Osteocyte (in vitro differentiated cells): ENCODE data around the gene PROKR1. TPM values are rescaled to one million over a fixed set of nuclear protein-coding genes. Genes with fewer than 3 reads are reported as not detected.

Experiments
- DNase-seq: peaks from one replicate; pipeline ENCODE4 v3.0.0; 2021; ENCODE audit warnings: mixed read lengths; ENCODE audit not compliant: unreplicated experiment; ENCODE audit errors: extremely low spot score
- H3K27ac Mint-ChIP-seq: one replicate; pipeline ENCODE4 v1.8.0; 2021; ENCODE audit warnings: mild to moderate bottlenecking, mixed read lengths; ENCODE audit not compliant: unreplicated experiment
- H3K27me3 Mint-ChIP-seq: one replicate; pipeline ENCODE4 v1.8.0; 2021; ENCODE audit warnings: mixed read lengths; ENCODE audit not compliant: unreplicated experiment
- H3K36me3 Mint-ChIP-seq: one replicate; pipeline ENCODE4 v1.8.0; 2021; ENCODE audit warnings: mixed read lengths; ENCODE audit not compliant: unreplicated experiment
- H3K4me1 Mint-ChIP-seq: one replicate; pipeline ENCODE4 v1.8.0; 2021; ENCODE audit warnings: mixed read lengths; ENCODE audit not compliant: unreplicated experiment
- H3K4me3 Mint-ChIP-seq: one replicate; pipeline ENCODE4 v1.8.0; 2021; ENCODE audit warnings: mild to moderate bottlenecking, moderate library complexity, mixed read lengths; ENCODE audit not compliant: unreplicated experiment
- H3K9me3 Mint-ChIP-seq: one replicate; pipeline ENCODE4 v1.8.0; 2021; ENCODE audit warnings: mixed read lengths; ENCODE audit not compliant: unreplicated experiment
- CTCF ChIP-seq: fragments of 200-600 bp; sonication (generic); IDR thresholded peaks from 2 replicates; pipeline ENCODE4 v1.5.0; 2021; ENCODE audit warnings: antibody characterized with exemption, mild to moderate bottlenecking, moderate library complexity
- total RNA-seq: library from RNA; stranded (reverse); gene quantifications from 2 replicates; pipeline ENCODE4 v1.2.1, GENCODE V29; 2021

PROKR1 gene
- total RNA-seq, 1 donor from 2014 or later, result not detected

- Mint-ChIP-seq H3K36me3 (peaks cover 3% of the 10 kb centered on the region), H3K27me3 (peaks cover 13% of the 10 kb centered on the region)
These were observed 39.3 kb upstream of the PROKR1 start for GRCh38 chr2:68604077-68604476.

GRCh38 chr2:68605939-68606338 is 37.4 kb upstream of the PROKR1 start:
- Mint-ChIP-seq H3K9me3 (peaks cover 43% of the 10 kb centered on the region), H3K36me3 (peaks cover 3% of the 10 kb centered on the region), H3K4me3 (no peak overlapping the region), H3K27me3 (peaks cover 14% of the 10 kb centered on the region), H3K27ac (no peak overlapping the region), H3K4me1 (no peaks in the 10 kb centered on the region)
- DNase-seq, result no peak
- TF ChIP-seq CTCF, result no peak

More at GRCh38 chr2:68604077-68604476, 39.3 kb upstream of the PROKR1 start:
- no peak for DNase-seq
- H3K4me1 Mint-ChIP-seq, result no peaks in the 10 kb centered on the region
- peaks cover 45% of the 10 kb centered on the region for H3K9me3 Mint-ChIP-seq
- H3K4me3 Mint-ChIP-seq, result no peak overlapping the region
- TF ChIP-seq CTCF, result no peak
- H3K27ac Mint-ChIP-seq, result no peak overlapping the region

- Mint-ChIP-seq H3K27me3 (peaks cover 14% of the 10 kb centered on the region), H3K36me3 (peaks cover 2% of the 10 kb centered on the region), H3K9me3 (peaks cover 38% of the 10 kb centered on the region), H3K4me3 (no peak overlapping the region), H3K4me1 (no peaks in the 10 kb centered on the region), H3K27ac (no peak overlapping the region)
- no peak for DNase-seq
- TF ChIP-seq CTCF, result no peak
These were observed 36.6 kb upstream of the PROKR1 start for GRCh38 chr2:68606759-68607158.

- TF ChIP-seq CTCF, result no peak
- Mint-ChIP-seq H3K9me3 (peaks cover 34% of the 10 kb centered on the region), H3K4me1 (no peaks in the 10 kb centered on the region), H3K4me3 (no peak overlapping the region), H3K27me3 (peaks cover 14% of the 10 kb centered on the region), H3K27ac (no peak overlapping the region), H3K36me3 (no peaks in the 10 kb centered on the region)
- no peak for DNase-seq
These were observed 35.5 kb upstream of the PROKR1 start for GRCh38 chr2:68607837-68608236.

GRCh38 chr2:68612765-68613519 is 30.4 kb upstream of the PROKR1 start:
- no peak for TF ChIP-seq CTCF
- no peaks in the 10 kb centered on the region for H3K36me3 Mint-ChIP-seq
- H3K27me3 Mint-ChIP-seq, result peaks cover 8% of the 10 kb centered on the region
- H3K4me1 Mint-ChIP-seq, result no peaks in the 10 kb centered on the region
- no peak overlapping the region for H3K4me3 Mint-ChIP-seq
- H3K27ac Mint-ChIP-seq, result no peak overlapping the region
- no peak for DNase-seq
- peaks cover 23% of the 10 kb centered on the region for H3K9me3 Mint-ChIP-seq
